DND-41 (cell line): ENCODE measurements around the gene SUN2.

ENCODE experiments used
- ATAC-seq: fragments of 200-7000 bp; cut with Tn5 transposase; 3 replicates; pipeline ENCODE4 v1.9.1; 2021; ENCODE audit warnings: low read depth; ENCODE audit not compliant: insufficient read depth
- DNase-seq: peaks from one replicate; pipeline ENCODE4 v3.0.0-alpha.2; 2020
- H2AFZ ChIP-seq: 2 replicates; pipeline ENCODE4 v1.6.0; 2012; ENCODE audit warnings: low read depth, low read length
- H3K27ac ChIP-seq: 2 replicates; pipeline ENCODE4 v1.5.1; 2012; ENCODE audit warnings: low read length, inconsistent platforms
- H3K27me3 ChIP-seq: fragments of 200-600 bp; sonication (generic); 2 replicates; pipeline ENCODE4 v1.6.0; 2012; ENCODE audit warnings: low read length, mild to moderate bottlenecking, inconsistent platforms; ENCODE audit not compliant: insufficient read depth, poor library complexity
- H3K36me3 ChIP-seq: 2 replicates; pipeline ENCODE4 v1.5.1; 2012; ENCODE audit warnings: low read length, inconsistent platforms; ENCODE audit not compliant: insufficient read depth
- H3K4me1 ChIP-seq: 2 replicates; pipeline ENCODE4 v1.5.1; 2012; ENCODE audit warnings: mild to moderate bottlenecking, low read length; ENCODE audit not compliant: insufficient read depth
- H3K4me2 ChIP-seq: 2 replicates; pipeline ENCODE4 v1.6.0; 2012; ENCODE audit warnings: mild to moderate bottlenecking, moderate library complexity, low read length, inconsistent platforms; ENCODE audit not compliant: insufficient read depth
- H3K4me3 ChIP-seq, 2 experiments: fragments of 200-600 bp in 1 of 2; shearing (Covaris generic) in 1 of 2; 2 replicates each; pipeline ENCODE4 v1.5.1; 2012 to 2016; ENCODE audit warnings: inconsistent platforms in 2 of 2, low read length in 2 of 2, mild to moderate bottlenecking in 2 of 2, low read depth in 1 of 2, moderate library complexity in 1 of 2
- H3K79me2 ChIP-seq: 2 replicates; pipeline ENCODE4 v1.6.0; 2012; ENCODE audit warnings: low read length, inconsistent platforms; ENCODE audit not compliant: insufficient read depth
- H3K9ac ChIP-seq: 2 replicates; pipeline ENCODE4 v1.6.0; 2012; ENCODE audit warnings: low read depth, mild to moderate bottlenecking, inconsistent platforms, low read length, moderate library complexity
- H3K9me3 ChIP-seq: 2 replicates; pipeline ENCODE4 v1.5.1; 2012; ENCODE audit warnings: low read length, moderate library complexity, mild to moderate bottlenecking, inconsistent platforms; ENCODE audit not compliant: insufficient read depth, severe bottlenecking
- H4K20me1 ChIP-seq: 2 replicates; pipeline ENCODE4 v1.6.0; 2012; ENCODE audit warnings: low read length; ENCODE audit not compliant: insufficient read depth
- EZH2 ChIP-seq: IDR thresholded peaks from 3 replicates; pipeline ENCODE4 v1.6.1; 2012; ENCODE audit warnings: borderline replicate concordance, low read depth, mild to moderate bottlenecking, moderate library complexity, low read length, inconsistent platforms; ENCODE audit not compliant: severe bottlenecking
- TF ChIP-seq, protein P1 (sequence below): IDR thresholded peaks from 2 replicates; pipeline ENCODE4 v1.5.1; 2012; ENCODE audit warnings: borderline replicate concordance, low read length, moderate library complexity, mild to moderate bottlenecking; ENCODE audit not compliant: poor library complexity, severe bottlenecking; ENCODE audit errors: extremely low read depth

SUN2 gene

DNA sequence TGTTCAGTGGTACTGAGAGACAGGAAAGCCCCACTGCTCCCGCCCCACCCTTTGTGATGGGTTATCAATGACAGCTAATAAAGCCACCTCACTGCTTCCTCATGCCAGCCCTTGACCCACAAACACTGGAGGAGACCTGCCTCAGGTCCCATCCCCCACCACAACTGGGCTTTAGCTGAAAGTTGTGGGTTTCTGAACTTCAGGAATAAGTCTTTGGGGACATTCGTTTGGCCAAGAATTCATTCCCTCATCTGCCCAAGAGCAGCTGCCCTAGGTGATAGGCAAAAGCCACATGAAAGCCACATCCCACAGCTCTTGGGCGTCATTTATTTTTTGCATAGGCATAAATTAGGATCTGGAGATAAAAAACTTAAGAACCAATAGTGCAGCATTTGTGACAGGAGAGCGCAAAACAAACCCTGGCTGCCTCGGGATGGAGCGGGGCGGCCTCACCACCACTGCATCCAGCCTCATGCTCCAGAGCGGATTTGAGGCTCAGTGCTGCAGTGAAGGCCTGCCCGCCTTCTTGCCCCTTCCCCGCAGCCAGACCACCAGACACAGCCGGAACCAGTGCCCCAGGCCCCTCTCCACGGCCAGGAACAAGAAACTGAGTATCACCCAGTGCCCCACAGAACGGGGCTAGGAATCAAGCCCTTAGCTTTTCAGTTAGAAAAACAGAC is 21.2 kb downstream of the SUN2 start:
- ATAC-seq, result no peak
- no peak overlapping the region for H3K4me2 ChIP-seq

DNA sequence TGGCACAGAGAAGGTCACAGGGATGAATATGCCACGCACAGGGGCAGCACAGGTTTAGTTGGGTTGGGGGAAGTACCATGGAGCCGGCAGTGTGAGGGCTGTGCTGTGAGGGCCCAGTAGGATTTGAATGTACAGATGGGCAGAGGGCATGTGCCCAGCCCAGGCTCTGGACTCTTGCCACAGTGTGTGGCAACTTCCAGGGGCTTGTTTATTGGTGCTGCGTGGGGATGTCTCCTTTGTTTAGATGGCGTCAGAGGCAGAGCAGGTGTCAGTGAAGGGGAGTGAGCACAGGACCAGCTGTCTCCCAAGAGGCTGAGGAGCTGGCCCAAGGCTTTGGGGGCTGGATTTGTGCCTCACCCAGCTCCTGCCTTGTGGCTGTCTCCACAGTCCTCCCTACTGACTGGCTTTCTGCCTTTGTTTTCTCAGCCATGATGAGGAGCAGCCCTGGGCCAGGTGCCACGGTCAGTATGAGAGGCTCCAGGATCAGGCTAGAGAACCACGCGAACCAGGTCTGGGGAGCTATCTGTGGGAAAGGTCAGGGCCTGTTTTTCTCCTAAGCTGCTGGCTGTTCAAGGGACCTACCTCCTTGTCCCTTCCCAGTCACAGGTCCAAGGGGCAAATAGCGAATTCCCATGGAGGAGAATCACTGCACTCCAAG is 21.9 kb downstream of the SUN2 start:
- Histone ChIP-seq H3K79me2 (no peaks in the 10 kb centered on the region), H3K4me2 (no peak overlapping the region), H3K4me3 (no peak overlapping the region), H4K20me1 (peaks cover 46% of the 10 kb centered on the region), H3K27me3 (no peaks in the 10 kb centered on the region), H3K9me3 (no peaks in the 10 kb centered on the region), H3K36me3 (peaks cover 98% of the 10 kb centered on the region), H3K27ac (no peak overlapping the region), H2AFZ (no peak overlapping the region), H3K9ac (no peak overlapping the region), H3K4me1 (no peaks in the 10 kb centered on the region)
- TF ChIP-seq, protein P1, sequence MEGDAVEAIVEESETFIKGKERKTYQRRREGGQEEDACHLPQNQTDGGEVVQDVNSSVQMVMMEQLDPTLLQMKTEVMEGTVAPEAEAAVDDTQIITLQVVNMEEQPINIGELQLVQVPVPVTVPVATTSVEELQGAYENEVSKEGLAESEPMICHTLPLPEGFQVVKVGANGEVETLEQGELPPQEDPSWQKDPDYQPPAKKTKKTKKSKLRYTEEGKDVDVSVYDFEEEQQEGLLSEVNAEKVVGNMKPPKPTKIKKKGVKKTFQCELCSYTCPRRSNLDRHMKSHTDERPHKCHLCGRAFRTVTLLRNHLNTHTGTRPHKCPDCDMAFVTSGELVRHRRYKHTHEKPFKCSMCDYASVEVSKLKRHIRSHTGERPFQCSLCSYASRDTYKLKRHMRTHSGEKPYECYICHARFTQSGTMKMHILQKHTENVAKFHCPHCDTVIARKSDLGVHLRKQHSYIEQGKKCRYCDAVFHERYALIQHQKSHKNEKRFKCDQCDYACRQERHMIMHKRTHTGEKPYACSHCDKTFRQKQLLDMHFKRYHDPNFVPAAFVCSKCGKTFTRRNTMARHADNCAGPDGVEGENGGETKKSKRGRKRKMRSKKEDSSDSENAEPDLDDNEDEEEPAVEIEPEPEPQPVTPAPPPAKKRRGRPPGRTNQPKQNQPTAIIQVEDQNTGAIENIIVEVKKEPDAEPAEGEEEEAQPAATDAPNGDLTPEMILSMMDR, result no peak
- no peak for TF ChIP-seq EZH2
- no peak for ATAC-seq
- DNase-seq, result no peak

More for the DNA sequence above, 21.2 kb downstream of the SUN2 start:
- Histone ChIP-seq H3K9me3 (no peaks in the 10 kb centered on the region), H3K4me3 (no peak overlapping the region), H3K36me3 (peaks cover 98% of the 10 kb centered on the region), H3K27ac (no peak overlapping the region), H4K20me1 (peaks cover 51% of the 10 kb centered on the region), H3K9ac (no peak overlapping the region), H2AFZ (no peak overlapping the region), H3K79me2 (no peaks in the 10 kb centered on the region), H3K27me3 (no peaks in the 10 kb centered on the region), H3K4me1 (no peaks in the 10 kb centered on the region)
- DNase-seq, result no peak
- TF ChIP-seq, protein P1, result no peak
- TF ChIP-seq EZH2, result no peak

DNA sequence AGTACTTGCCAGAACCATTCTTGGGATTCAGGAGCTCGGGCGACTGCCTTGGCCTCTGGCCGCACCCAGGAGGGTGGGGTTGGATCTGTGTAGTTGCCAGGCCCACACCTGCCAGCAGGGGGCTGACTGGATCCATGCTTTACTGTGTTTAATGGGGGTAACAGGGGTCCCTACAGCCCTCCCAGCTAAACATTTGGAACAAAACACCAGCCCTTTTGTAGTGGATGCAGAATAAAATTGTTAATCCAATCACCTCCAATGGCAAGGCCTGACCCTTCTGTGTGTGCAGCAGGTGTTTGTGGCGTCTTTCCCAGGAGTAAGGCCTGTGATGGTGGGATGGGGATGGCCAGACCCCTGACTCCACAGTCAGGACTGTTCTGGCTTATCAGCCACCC is 22.5 kb downstream of the SUN2 start:
- Histone ChIP-seq H3K27ac (no peak overlapping the region), H3K4me2 (no peak overlapping the region), H3K9ac (no peak overlapping the region), H3K4me1 (no peaks in the 10 kb centered on the region), H3K4me3 (no peak overlapping the region), H3K79me2 (no peaks in the 10 kb centered on the region), H4K20me1 (peaks cover 46% of the 10 kb centered on the region), H2AFZ (no peak overlapping the region), H3K27me3 (no peaks in the 10 kb centered on the region), H3K9me3 (no peaks in the 10 kb centered on the region), H3K36me3 (peaks cover 98% of the 10 kb centered on the region)
- peak; percentile 74 for ATAC-seq
- DNase-seq, result peak; percentile 62
- TF ChIP-seq EZH2, result no peak
- TF ChIP-seq, protein P1, result peak; percentile 83
